ENCODE data around the gene SPSB4. TPM values are rescaled to one million over a fixed set of nuclear protein-coding genes. Genes with fewer than 3 reads are reported as not detected.
A peak's percentile ranks its signal among the peaks of the same experiment; 100 is the strongest.

The SPSB4 gene
- total and polyA plus RNA-seq, 2 of the 8 experiments (the other 6 are each of a cell fraction or from before 2014, with no cell fraction given), result 15.1 to 17.2 TPM

DNA sequence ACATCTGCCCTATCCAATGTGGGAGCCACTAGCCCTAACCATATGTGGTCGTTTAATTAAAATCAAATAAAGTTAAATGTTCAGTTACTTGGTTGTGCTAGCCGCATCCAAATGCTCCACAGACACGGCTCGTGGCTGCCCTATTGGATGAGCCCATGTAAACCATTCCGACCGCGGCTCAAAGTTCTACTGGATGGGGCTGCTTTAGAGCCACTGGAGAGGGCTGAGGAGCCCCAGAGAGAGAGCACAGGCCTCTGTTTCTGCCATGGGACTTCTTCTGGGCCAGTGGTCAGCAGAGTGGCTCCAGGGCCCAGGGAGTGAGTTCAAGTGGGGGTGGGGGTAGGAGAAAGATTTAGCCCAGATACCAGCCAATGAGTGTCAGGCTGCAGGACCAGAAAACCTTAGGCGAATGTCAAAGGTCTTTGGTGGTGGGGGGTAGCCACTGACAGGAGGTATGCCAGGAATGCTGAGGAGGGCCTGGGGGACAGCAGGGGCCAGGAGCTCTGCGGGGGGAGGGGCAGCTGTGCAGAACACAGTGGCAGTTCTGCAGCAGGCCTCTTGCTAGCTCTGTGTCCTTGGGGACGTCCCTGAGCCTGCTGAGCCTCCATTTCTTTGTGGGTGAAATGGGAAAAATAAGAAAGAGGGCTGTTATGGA is 30.1 kb downstream of the SPSB4 start:
- DNase-seq (ENCODE audit: low read depth in 1 of 2, low spot score in 2 of 2), result peak in 1 of 2 experiments; percentile 57
- FAIRE-seq, result peak; percentile 80
- Histone ChIP-seq H3K14ac (ENCODE audit: insufficient read length) (no peak overlapping the region), H3K23me2 (ENCODE audit: low read depth, low read length) (no peaks in the 10 kb centered on the region), H3K4me3 (ENCODE audit: extremely low read depth in 1 of 4, insufficient read depth in 2 of 4, low read depth in 3 of 4, low read length in 4 of 4) (no peak overlapping the region), H4K5ac (ENCODE audit: insufficient read length, low read depth, low read length) (peak overlapping the region; percentile 10), H3K27me3 (replicated peaks in 1 of 4; ENCODE audit: control insufficient read depth in 3 of 4, extremely low read depth in 1 of 4, insufficient read depth in 3 of 4, low read length in 3 of 4) (no peaks in the 10 kb centered on the region), H3K23ac (ENCODE audit: insufficient read length) (no peak overlapping the region), H3K4ac (replicated peaks; ENCODE audit: insufficient read length, low read depth, low read length) (no peak overlapping the region), H4K91ac (replicated peaks; ENCODE audit: insufficient read length, low read length) (no peak overlapping the region), H2AK5ac (ENCODE audit: low read depth, low read length) (no peak overlapping the region), H4K20me1 (replicated peaks in 1 of 2; ENCODE audit: control insufficient read depth in 1 of 2, insufficient read depth in 2 of 2, low read length in 2 of 2) (no peaks in the 10 kb centered on the region), H2BK20ac (ENCODE audit: low read length) (0 out of 2 replicates have a peak overlapping the region, but pooled peaks have one; percentile 49), H2BK5ac (ENCODE audit: low read depth, low read length) (peak overlapping the region; percentile 80; the same call in 1 of the 2 replicates), H3K4me2 (ENCODE audit: insufficient read depth in 1 of 2, low read depth in 2 of 2, low read length in 2 of 2) (peak overlapping the region; percentile 45 to 52), H3K27ac (ENCODE audit: low read depth, low read length) (no peak overlapping the region), H3K56ac (replicated peaks; ENCODE audit: insufficient read length, low read depth, low read length) (no peak overlapping the region), H2BK15ac (ENCODE audit: low read length) (peak overlapping the region; percentile 8; the same call in 1 of the 2 replicates), H3K79me2 (ENCODE audit: control insufficient read depth in 1 of 2, insufficient read depth in 2 of 2, low read length in 2 of 2) (peaks cover 0 to 23% of the 10 kb centered on the region in 2 experiments; a peak in 1 of 4 replicates), H3K18ac (ENCODE audit: extremely low read depth, low read length) (peak overlapping the region; percentile 49), H2AFZ (ENCODE audit: low read length) (no peak overlapping the region), H3K36me3 (ENCODE audit: control insufficient read depth in 2 of 4, insufficient read depth in 4 of 4, low read length in 3 of 4) (no peaks in the 10 kb centered on the region), H3K4me1 (replicated peaks in 1 of 4; ENCODE audit: control insufficient read depth in 3 of 4, insufficient read depth in 4 of 4, low read length in 3 of 4) (peaks cover 32 to 63% (median 38%) of the 10 kb centered on the region in 4 experiments), H2BK12ac (ENCODE audit: low read depth, low read length) (no peak overlapping the region), H2BK120ac (replicated peaks; ENCODE audit: low read depth, low read length) (no peak overlapping the region), H3K79me1 (ENCODE audit: low read depth, low read length) (peaks cover 18% of the 10 kb centered on the region; the same call in 1 of the 2 replicates), H4K8ac (ENCODE audit: extremely low read depth, insufficient read depth, low read length) (no peak overlapping the region), H3K9me3 (ENCODE audit: insufficient read depth in 2 of 2, low read depth in 1 of 2, low read length in 1 of 2) (no peaks in the 10 kb centered on the region), H3K9ac (replicated peaks in 1 of 4; ENCODE audit: extremely low read depth in 1 of 4, low read depth in 3 of 4, low read length in 3 of 4) (no peak overlapping the region)
- WGBS, 2 experiments (ENCODE audit: extremely low coverage in 1 of 2, insufficient coverage in 1 of 2, insufficient read length in 1 of 2, insufficient replicate concordance in 2 of 2, low coverage in 1 of 2, low lambda C conversion rate in 2 of 2, missing lambda C conversion rate in 1 of 2), result 57% methylated on average over 10 of the region's 10 CpGs; no CpG with 5 or more reads in 1 of the 2 experiments
- ChIA-PET POLR2A (ENCODE audit: partially characterized antibody) (interaction anchor here (0.8 to 2.2 kb wide), 7 partner anchors 8 to 33 kb away, joined by 3 to 17 read pairs (median 4); partner anchors contain the start of gene SPSB4), CTCF (ENCODE audit: partially characterized antibody) (interaction anchor here (1.0 to 29.1 kb wide), 4 partner anchors 12 to 34 kb away, joined by 4 to 333 read pairs (median 122); partner anchors contain the start of gene SPSB4)
- TF ChIP-seq, protein P1, sequence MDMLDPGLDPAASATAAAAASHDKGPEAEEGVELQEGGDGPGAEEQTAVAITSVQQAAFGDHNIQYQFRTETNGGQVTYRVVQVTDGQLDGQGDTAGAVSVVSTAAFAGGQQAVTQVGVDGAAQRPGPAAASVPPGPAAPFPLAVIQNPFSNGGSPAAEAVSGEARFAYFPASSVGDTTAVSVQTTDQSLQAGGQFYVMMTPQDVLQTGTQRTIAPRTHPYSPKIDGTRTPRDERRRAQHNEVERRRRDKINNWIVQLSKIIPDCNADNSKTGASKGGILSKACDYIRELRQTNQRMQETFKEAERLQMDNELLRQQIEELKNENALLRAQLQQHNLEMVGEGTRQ (IDR thresholded peaks at IDR 0.05; ENCODE audit: low read length), result no peak
- TF ChIP-seq TEAD4 (IDR thresholded peaks at IDR 0.05; ENCODE audit: low read depth, low read length) (peak; percentile 100), ZNF274 (IDR thresholded peaks at IDR 0.05; ENCODE audit: borderline replicate concordance, extremely low read depth, low read length) (no peak), SRF (IDR thresholded peaks at IDR 0.05; ENCODE audit: low read depth, low read length) (no peak), JUN (IDR thresholded peaks at IDR 0.05; ENCODE audit: low read depth, low read length) (no peak), SUZ12 (IDR thresholded peaks at IDR 0.05; ENCODE audit: low read length) (no peak), EP300 (IDR thresholded peaks at IDR 0.05; ENCODE audit: borderline replicate concordance in 1 of 2, low read depth in 2 of 2, low read length in 2 of 2) (peak in 1 of 2 experiments; percentile 78; a peak in 1 of 3 replicates), SIRT6 (IDR thresholded peaks at IDR 0.05; ENCODE audit: low read length) (no peak), KDM4A (IDR thresholded peaks at IDR 0.05; ENCODE audit: low read depth, low read length, severe bottlenecking) (no peak)
- TF ChIP-seq, protein P2, sequence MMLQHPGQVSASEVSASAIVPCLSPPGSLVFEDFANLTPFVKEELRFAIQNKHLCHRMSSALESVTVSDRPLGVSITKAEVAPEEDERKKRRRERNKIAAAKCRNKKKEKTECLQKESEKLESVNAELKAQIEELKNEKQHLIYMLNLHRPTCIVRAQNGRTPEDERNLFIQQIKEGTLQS (IDR thresholded peaks at IDR 0.05; ENCODE audit: insufficient read depth, low read depth, low read length), result no peak

Measured in H1 (cell line).